ENCODE results near the gene PER3. TPM values are rescaled to one million over a fixed set of nuclear protein-coding genes. Genes with fewer than 3 reads are reported as not detected.
A peak's percentile ranks its signal among the peaks of the same experiment; 100 is the strongest.

PER3 gene
- total RNA-seq, 1 experiment from 2014 or later = 5.8 TPM

GRCh38 chr1:7770997-7771822, 12.9 kb upstream of the PER3 start, which contains the start of gene VAMP3 (continued):
- 0 out of 2 replicates have a peak, but pooled peaks have one; percentile 21 for TF ChIP-seq ELF1 (IDR thresholded peaks at IDR 0.05; ENCODE audit: borderline replicate concordance, low read depth)
- TF ChIP-seq ZFX (IDR thresholded peaks at IDR 0.05) = peak; percentile 90
- TF ChIP-seq JUND (IDR thresholded peaks at IDR 0.05) = no peak
- TF ChIP-seq SIN3A (IDR thresholded peaks at IDR 0.05; ENCODE audit: low read depth) = no peak; the same call in 1 of the 2 replicates
- TF ChIP-seq ZNF274 (IDR thresholded peaks at IDR 0.05; ENCODE audit: low read depth, low read length) = no peak

GRCh38 chr1:7771823-7772299, 12.2 kb upstream of the PER3 start:
- DNase-seq (ENCODE audit: low read depth, low spot score) (no peak), ATAC-seq (no peak; the same call in 1 of the 2 replicates)
- POLR2A ChIA-PET = interaction anchor here (1.0 kb wide), 1 partner anchor 9 kb away, joined by 3 read pairs; no protein-coding TSS in a partner anchor
- TF ChIP-seq ZNF274 (IDR thresholded peaks at IDR 0.05; ENCODE audit: low read depth, low read length) = no peak
- no peak for TF ChIP-seq CEBPB (IDR thresholded peaks at IDR 0.05; ENCODE audit: low read depth)
- no peak for TF ChIP-seq ZFX (IDR thresholded peaks at IDR 0.05)
- no peak for TF ChIP-seq POLR2A (IDR thresholded peaks at IDR 0.05; ENCODE audit: borderline replicate concordance, extremely low read depth, insufficient read depth, insufficient read length)
- TF ChIP-seq REST (IDR thresholded peaks at IDR 0.05; ENCODE audit: low read depth) = no peak
- no peak for TF ChIP-seq POLR2AphosphoS5 (IDR thresholded peaks at IDR 0.05; ENCODE audit: low read depth, low read length)
- TF ChIP-seq ELF1 (IDR thresholded peaks at IDR 0.05; ENCODE audit: borderline replicate concordance, low read depth) = no peak
- no peak for TF ChIP-seq CTCF (IDR thresholded peaks at IDR 0.05 in 2 of 3, conservative IDR thresholded peaks at IDR 0.05 in 1 of 3; ENCODE audit: borderline replicate concordance in 1 of 3, insufficient read depth in 1 of 3, low read depth in 2 of 3, low read length in 2 of 3)
- no peak for TF ChIP-seq SP1 (IDR thresholded peaks at IDR 0.05; ENCODE audit: low read depth)
- TF ChIP-seq ZBTB33 (IDR thresholded peaks at IDR 0.05; ENCODE audit: extremely low read depth, insufficient replicate concordance, low read length) = no peak
- TF ChIP-seq EZH2phosphoT487 (IDR thresholded peaks at IDR 0.05; ENCODE audit: borderline replicate concordance) = no peak
- no peak for TF ChIP-seq MAX (IDR thresholded peaks at IDR 0.05)
- H3K9ac ChIP-seq (ENCODE audit: low read length) = peak overlapping the region; percentile 92
- peaks cover 4 to 12% of the 10 kb centered on the region in 2 experiments; a peak in 3 of 4 replicates for H3K4me1 ChIP-seq (ENCODE audit: control insufficient read depth in 1 of 2, insufficient read depth in 2 of 2, low read length in 2 of 2)
- BruUV-seq (replicated peaks) = TSS peak; percentile 53
- RAD21 ChIA-PET (ENCODE audit: low non-redundant PET in 1 of 2, low total read pairs in 2 of 2, uncharacterized antibody in 2 of 2, unreplicated experiment in 2 of 2) = no interaction called here
- peaks cover 50% of the 10 kb centered on the region for H3K79me2 ChIP-seq (ENCODE audit: insufficient read depth, low read length)
- no peaks in the 10 kb centered on the region for H3K9me3 ChIP-seq (ENCODE audit: control insufficient read depth in 1 of 2, insufficient read depth in 1 of 2, low read depth in 1 of 2, low read length in 2 of 2)
- H3K9me2 ChIP-seq (ENCODE audit: insufficient read depth) = no peaks in the 10 kb centered on the region
- peak overlapping the region; percentile 94 for H3K4me2 ChIP-seq (ENCODE audit: low read length)
- CTCF ChIA-PET = no interaction called here
- peaks cover 0 to 15% of the 10 kb centered on the region in 2 experiments; a peak in 2 of 4 replicates for H3K36me3 ChIP-seq (ENCODE audit: control insufficient read depth in 1 of 2, insufficient read depth in 2 of 2, low read length in 2 of 2)
- no peaks in the 10 kb centered on the region for H3K27me3 ChIP-seq (ENCODE audit: insufficient read depth, low read length)
- H3K27ac ChIP-seq (ENCODE audit: low read depth, low read length) = peak overlapping the region; percentile 59
- no peaks in the 10 kb centered on the region for H4K20me1 ChIP-seq (ENCODE audit: insufficient read depth)
- intact Hi-C loops (cut with micrococcal nuclease) = no loop called here
- peak overlapping the region; percentile 82 to 94 for H3K4me3 ChIP-seq (replicated peaks in 1 of 2; ENCODE audit: low read depth in 1 of 2, low read length in 2 of 2)
- no peak overlapping the region for H2AFZ ChIP-seq (ENCODE audit: low read depth, low read length, poor library complexity, severe bottlenecking)

Measured in HCT116 (cell line).